ENCODE results near the gene CCDC74A. TPM values are rescaled to one million over a fixed set of nuclear protein-coding genes. Genes with fewer than 3 reads are reported as not detected.
"Not testable (repeated sequence)": the region's sequence is repeated elsewhere in the genome, so short reads cannot be mapped to it uniquely, and the experiment has no call there.

The CCDC74A gene
- polyA plus RNA-seq, 4 donors: 14.5 to 19.0 (median 15.8) TPM

DNA sequence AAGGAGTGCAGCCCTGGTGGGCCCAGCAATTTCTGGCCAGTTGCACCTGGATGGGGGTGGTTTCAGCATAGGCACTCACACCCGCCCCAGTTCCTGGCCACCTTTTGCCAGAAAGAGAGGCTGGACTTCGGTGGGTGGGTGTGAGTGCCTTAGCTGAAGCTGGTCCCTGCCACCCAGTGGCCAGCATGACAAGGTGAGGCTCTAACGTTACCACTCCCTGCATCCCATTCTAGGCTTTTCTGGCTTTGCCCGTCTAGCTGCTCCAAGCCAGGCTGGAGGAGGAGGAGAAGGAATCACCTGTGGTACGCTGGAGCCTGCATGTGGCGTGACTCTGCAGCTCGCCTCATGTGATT is 17.1 kb downstream of the CCDC74A start:
- not testable (repeated sequence) for DNase-seq (ENCODE audit: low read depth in 4 of 4, low spot score in 3 of 4)

DNA sequence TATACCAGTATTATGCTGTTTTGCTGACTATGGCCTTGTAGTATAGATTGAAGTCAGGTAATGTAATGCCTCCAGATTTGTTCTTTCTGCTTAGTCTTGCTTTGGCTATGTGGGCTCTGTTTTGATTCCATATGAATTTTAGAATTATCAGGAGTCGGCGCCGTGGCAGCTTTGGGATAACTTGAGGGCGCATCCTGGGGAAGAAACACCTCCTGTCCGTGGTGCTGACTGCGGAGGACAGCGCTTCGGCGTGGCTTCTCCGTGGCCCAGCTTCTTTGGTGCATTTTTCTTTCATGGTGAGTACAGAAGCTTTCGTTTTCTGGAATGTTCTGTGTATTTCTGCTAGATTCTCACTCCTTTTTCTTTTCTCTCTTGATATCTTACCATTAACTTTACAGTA is 25.2 kb downstream of the CCDC74A start:
- no peak for DNase-seq (ENCODE audit: low read depth in 4 of 4, low spot score in 3 of 4)

DNA sequence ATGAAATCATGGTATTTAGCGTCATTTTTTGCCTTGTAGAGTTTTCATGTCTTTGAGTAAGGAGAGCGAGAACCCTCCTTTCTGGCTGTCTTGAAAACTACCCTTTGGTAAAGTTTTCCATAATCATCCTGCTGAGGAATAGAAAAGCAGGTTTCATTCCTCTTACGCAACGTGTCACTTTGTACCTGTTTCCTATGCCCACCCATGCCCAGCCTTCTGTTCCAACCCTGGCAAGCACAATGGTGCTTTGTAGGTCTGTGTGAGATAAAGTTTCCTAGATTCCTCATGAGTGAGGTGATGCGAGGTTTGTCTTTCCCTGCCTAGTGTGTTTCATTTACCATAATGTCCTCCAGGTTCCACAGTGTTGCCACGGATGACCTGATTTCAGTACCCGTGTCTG is 29.3 kb downstream of the CCDC74A start:
- DNase-seq (ENCODE audit: low read depth in 4 of 4, low spot score in 3 of 4): no peak

DNA sequence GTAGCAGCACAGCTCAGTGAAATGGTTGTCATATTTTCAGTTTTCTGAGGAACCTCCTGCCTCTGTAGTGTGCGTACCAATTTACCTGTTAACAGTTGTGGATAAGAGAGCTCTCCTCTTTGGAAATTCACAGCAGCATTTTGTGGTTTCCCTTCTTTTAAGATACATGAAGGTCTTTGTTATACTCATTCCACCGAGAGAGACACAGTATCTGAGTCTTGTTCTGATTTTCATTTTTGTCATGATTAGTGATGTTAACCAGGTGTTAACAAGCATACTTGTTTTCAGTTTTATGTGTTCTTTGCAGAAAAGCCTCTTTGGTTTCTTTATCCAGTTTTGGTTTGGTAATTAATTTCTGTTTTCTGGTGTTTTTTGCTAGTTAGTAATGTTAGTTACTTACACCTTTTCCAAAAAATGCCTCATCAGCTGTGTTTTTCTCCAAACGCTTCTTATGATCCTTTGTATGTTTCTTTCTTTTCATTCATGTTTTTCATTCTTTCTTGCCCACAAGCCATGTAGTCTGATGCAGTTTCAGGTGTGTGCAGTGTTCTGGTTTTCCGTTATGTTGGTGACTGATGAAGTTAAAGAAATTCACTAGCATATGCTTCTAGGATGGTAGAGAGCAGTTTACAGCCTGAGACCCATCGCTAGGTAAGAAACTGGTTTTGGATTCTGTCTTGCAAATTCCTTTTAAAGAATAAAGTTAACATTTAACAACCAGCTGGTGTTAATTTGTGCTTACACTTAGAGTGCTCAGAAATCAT is 30.1 kb downstream of the CCDC74A start:
- no peak for DNase-seq (ENCODE audit: low read depth in 4 of 4, low spot score in 3 of 4)

DNA sequence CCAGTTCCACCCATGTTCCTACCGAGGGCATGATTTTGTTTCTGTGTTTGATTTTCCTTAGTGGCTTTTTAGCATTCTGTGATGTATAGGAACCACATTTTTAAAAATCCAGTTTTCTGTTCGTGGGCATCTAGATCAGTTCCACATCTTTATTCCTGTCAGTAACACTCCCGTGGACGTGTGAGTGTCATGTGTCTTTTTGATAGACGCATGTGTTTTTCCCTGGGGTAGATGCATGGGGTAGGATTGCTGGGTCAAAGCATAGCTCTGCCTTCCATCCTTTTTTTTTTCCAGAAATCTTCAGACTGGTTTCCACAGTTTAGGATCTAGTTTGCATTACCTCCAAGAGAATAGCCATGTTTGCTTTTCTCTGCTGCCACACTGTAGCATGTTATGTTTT is 38.7 kb downstream of the CCDC74A start:
- no peak for DNase-seq (ENCODE audit: low read depth in 4 of 4, low spot score in 3 of 4)

DNA sequence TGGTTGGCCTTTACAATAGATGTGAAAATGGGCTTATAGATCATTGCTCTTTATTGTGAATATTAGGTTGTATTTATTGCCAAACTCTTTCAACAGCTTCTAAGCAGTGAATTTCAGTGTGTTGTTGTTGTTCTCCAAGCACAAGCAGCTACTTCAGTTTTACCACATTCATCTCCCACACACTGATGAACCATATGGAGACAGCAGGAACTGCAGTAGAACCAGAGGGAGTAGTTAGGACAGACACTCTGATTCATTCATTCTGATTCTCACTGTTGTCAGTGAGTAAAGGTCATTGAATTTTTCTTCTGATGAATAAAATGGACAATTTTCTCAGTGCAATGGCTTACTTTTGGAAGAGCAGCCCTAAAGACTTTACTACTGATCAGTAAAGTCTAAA is 40.2 kb downstream of the CCDC74A start:
- no peak for DNase-seq (ENCODE audit: low read depth in 4 of 4, low spot score in 3 of 4)

DNA sequence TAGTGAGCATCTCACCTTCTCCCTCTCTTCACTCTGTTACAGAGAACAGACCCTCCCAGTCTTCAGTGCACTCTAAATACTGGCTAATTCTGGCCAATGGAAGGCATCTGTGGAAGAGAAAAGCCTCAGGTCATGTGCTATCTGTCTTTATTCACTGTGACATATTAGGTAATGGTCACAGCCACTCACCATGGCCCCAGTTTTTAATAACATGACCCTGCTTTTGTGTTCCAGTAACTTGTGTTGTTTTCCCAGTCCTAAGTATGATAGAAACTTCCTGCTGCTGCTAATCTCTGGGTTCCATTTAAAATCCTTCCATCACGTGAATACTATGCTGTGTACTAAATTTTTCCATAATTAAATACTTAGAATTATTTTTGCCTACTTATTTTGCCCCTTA is 40.7 kb downstream of the CCDC74A start:
- DNase-seq (ENCODE audit: low read depth in 4 of 4, low spot score in 3 of 4): not testable (repeated sequence)

DNA sequence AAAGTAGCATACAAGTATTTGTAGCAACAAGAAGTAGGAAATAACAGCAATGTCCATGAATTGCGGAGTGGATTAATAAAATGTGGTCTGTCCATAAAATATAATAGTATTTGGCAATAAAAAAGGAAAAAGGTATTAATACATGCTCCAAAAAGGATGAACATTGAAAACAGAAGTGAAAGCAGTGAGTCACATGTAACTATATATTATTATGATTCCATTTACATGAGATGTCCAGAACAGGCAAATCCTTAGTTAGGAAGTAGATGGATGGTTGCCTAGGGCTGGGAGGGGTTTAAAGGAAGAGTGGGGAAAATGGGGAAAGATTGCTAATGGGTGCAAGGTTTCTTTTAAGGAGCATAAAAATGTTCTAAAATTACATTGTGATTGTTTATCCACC is 44.5 kb downstream of the CCDC74A start:
- no peak for DNase-seq (ENCODE audit: low read depth in 4 of 4, low spot score in 3 of 4)

DNA sequence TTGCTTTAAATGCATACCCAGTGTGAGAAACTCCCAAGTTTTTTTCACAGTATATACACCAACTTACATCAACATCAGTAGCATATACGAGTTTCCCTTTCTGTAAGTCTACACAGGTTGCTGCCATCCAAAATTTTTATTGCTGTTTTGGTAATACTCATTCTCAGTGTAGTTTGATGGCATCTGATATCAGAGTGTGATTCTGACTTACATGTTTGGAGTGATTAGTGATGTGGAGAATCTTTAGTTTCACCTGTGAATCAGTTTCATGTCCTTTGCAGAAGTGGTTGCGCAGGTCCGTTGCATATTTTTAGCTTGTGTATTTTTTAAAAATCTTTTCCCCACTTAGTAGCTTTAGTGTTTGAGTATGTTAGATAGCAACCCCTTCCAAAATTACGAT is 50.1 kb downstream of the CCDC74A start:
- no peak for DNase-seq (ENCODE audit: low read depth in 4 of 4, low spot score in 3 of 4)

DNA sequence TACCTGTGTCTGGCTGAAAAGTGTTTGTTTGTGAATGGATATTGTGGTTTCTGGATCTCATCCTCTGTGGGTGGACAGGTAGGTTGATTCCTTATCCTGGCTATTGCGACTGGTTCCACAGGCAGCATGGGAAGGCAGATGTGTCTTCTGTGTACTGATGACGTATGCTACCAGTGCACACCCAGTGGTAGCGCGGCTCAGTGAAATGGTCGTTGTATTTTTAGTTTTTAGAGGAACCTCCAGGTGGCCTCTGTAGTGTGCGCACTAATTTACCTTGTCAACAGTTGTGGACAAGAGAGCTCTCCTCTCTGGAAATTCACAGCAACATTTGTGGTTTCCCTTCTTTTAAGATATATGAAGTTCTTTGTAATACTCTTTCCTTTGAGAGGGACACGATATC is 52.5 kb downstream of the CCDC74A start:
- DNase-seq (ENCODE audit: low read depth in 4 of 4, low spot score in 3 of 4): no peak

Other genes with a start within 250 kb of the CCDC74A start
- gene RAB6D, start 163.7 kb upstream of the CCDC74A start, polyA plus RNA-seq (ENCODE audit: insufficient read length in 4 of 4): 1 to 10 TPM in 3 of 4 donors, under 1 TPM in 1; 0.96 to 2.2 (median 1.6) TPM
- under 1 TPM; 0.40 to 0.82 (median 0.50) TPM for gene TUBA3D, start 51.8 kb upstream of the CCDC74A start, polyA plus RNA-seq (ENCODE audit: insufficient read length in 4 of 4)
- 10 to 100 TPM; 34.7 to 89.5 (median 49.3) TPM for gene MZT2A, start 35.5 kb upstream of the CCDC74A start, polyA plus RNA-seq (ENCODE audit: insufficient read length in 4 of 4)

Measured in right renal pelvis (tissue), 4 donors.